Uterus (tissue), 2 donors: ENCODE measurements around the gene SAMD8.

Experiments used
- CTCF ChIP-seq, 4 experiments: fragments of 200-600 bp in 2 of 4; fragments of 450-650 bp in 2 of 4; sonication (generic) in 2 of 4; IDR thresholded peaks; one replicate each; pipeline ENCODE4 v1.5.1; 2016 to 2019; ENCODE audit warnings: antibody characterized with exemption in 4 of 4, mild to moderate bottlenecking in 2 of 4, moderate library complexity in 1 of 4
- POLR2A ChIP-seq, 2 donors: fragments of 450-650 bp; IDR thresholded peaks; one replicate each; pipeline ENCODE4 v1.6.1; 2016; ENCODE audit warnings: antibody characterized with exemption in 2 of 2, mild to moderate bottlenecking in 1 of 2, moderate library complexity in 1 of 2

DNA sequence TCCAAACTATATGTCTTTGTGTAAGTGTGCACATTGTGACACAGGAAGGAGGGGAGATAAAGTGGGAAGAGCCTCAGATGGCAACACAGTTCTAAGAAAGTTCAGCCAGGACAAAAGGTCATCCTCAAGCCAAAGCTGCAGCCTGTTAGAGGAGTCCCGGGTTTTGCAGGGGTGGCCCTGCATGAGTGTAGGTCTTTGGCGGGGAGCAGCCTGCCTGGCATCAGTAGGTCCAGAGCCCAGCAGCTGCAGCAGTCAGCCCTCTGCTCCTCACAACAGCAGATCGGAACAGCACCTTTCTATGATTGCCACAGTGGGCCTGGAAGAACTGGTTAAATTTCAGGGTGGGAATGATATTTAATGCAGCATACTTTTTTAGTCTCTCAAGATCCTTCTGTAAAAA lies 85.6 kb downstream of the SAMD8 start:
- TF ChIP-seq CTCF (IDR thresholded peaks at IDR 0.05) = no peak
- no peak for TF ChIP-seq POLR2A (IDR thresholded peaks at IDR 0.05)
